GM21717 (cell line): ENCODE data around the gene UST.

Experiments used
- ATAC-seq: cut with Tn5 transposase; IDR thresholded peaks from one replicate; pipeline ENCODE4 v1.9.1; 2021; ENCODE audit warnings: mild to moderate bottlenecking, moderate library complexity; ENCODE audit not compliant: unreplicated experiment

UST gene, protein sequence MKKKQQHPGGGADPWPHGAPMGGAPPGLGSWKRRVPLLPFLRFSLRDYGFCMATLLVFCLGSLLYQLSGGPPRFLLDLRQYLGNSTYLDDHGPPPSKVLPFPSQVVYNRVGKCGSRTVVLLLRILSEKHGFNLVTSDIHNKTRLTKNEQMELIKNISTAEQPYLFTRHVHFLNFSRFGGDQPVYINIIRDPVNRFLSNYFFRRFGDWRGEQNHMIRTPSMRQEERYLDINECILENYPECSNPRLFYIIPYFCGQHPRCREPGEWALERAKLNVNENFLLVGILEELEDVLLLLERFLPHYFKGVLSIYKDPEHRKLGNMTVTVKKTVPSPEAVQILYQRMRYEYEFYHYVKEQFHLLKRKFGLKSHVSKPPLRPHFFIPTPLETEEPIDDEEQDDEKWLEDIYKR

DNA sequence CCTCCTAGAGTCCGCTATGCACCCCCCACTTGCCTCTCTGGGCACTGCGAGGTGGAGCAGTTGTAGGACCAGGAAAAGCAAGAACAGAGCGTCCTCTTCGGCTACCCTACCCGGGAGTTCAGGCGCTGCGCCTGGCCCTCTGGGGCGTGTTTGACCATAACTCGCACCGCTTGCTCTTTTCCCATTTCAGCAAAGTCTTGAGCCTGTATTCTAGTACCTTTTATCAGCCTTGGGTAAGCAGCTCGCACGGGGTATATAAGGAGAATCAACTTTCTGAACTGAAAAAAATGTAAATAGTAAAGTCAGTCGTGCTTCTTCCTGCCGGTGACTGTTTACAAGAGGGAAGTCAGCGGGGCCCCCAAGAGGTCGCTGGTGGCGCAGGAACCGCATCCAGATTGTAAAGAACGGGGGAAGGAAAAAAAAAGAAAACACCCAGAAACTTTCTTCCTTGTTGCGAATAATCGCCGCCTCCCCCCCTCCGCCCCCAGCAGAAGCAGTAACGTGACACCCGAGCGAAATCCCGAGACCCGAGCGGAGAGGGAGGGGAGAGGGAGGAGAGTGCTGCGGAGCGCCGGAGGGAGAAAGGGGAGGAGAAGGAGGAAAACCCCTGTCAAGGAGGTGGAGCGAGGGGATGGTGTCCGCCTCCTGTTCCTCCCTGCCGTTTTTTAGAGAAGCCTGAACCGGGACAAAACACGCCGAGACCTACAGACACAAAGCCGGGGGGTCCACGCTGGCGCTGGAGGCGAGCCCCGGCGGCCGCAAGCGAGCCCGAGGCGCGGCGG, at the start of gene UST:
Gene UST, plus strand, starts transcription at position 668 of the 782 bp plus-strand sequence. CDS start 401 bp downstream, outside the sequence.
- peak; percentile 43 for ATAC-seq

DNA sequence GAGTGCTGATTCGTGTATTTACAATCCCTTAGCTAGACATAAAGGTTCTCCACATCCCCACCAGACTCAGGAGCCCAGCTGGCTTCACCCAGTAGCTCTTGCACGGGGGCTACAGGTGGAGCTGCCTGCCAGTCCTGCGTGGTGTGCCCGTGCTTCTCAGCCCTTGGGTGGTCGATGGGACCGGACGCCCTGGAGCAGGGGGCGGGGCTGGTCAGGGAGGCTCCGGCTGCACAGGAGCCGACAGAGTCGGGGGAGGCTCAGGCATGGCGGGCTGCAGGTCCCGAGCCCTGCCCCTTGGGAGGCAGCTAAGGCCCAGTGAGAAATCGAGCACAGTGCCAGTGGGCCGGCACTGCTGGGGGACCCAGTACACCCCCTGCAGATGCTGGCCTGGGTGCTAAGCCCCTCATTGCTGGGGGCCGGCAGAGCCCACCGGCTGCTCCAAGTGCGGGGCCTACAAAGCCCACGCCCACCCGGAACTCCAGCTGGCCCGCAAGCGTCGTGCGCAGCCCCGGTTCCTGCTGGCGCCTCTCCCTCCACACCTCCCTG, 48.9 kb upstream of the UST start:
- no peak for ATAC-seq

DNA sequence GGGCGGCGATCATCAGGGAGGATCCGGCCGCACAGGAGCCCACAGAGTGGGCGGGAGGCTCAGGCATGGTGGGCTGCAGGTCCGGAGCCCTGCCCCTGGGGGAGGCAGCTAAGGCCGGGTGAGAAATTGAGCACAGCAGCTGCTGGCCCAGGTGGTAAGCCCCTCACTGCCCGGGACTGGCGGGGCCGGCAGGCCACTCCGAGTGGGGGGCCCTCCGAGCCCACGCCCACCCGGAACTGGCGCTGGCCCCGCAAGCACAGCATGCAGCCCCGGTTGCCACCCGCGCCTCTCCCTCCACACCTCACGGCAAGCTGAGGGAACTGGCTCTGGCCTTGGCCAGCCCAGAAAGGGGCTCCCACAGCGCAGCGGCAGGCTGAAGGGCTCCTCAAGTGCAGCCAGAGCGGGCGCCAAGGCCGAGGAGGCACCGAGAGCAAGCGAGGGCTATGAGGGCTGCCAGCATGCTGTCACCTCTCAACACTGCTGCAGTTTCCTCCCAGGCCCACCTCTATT, 48.1 kb upstream of the UST start:
- no peak for ATAC-seq

DNA sequence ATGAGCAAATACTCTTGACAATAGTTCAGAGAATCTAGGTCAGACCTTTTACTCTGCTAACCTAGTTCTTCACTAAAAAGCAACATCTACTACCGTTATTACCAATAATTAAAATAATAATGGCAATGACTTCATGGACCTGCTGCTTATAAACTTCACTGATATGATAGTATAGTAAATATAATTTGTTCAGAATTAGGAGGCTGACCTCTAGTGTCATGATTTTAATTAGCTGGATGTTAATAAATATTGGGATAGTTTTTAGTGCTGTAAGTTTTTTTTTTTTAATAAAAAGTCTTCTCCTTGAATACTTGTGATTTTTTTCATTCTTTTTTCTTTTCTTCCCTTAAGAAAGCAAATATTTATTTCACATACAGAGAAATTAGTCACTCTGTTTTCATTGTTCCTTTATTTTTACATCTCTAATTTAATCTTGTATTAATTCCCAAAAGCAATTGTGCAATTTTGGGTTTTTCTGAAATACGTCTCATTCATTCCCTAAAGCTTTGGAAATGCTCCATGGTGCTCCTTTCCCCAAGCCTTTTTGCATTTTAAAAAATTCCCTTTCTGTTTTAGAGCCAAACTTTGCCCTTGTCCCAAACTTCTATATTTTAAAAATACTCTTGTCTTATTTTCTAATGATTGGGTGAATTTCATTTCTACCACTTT, 46.6 kb upstream of the UST start:
- no peak for ATAC-seq

DNA sequence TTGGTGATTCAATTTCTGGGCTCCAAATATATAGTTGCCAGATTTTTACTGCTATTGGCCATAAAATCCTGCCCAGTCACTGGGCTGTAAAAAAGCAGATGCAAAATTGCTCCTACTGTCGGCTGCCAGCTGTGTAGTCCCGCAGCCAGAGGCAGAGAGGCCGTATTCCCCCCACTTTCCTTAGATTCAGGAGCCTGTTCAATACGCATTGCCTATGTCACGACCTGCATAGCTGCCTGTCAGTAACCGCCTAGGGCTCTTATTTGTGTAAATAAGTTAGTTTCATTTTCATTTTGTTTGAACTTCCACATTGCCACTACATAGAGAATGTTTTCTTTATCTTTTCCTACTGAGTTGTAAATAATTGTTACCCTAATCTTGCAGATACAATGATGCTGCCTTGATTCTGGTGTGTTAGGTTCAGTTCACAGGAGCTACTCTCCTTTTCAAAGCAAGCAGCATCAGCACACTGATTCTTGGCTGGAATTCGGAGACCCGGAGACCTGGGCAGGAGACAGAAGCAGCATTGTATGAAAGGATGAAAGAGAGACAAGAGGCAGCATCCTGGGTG, 46.0 kb upstream of the UST start:
- peak; percentile 95 for ATAC-seq

DNA sequence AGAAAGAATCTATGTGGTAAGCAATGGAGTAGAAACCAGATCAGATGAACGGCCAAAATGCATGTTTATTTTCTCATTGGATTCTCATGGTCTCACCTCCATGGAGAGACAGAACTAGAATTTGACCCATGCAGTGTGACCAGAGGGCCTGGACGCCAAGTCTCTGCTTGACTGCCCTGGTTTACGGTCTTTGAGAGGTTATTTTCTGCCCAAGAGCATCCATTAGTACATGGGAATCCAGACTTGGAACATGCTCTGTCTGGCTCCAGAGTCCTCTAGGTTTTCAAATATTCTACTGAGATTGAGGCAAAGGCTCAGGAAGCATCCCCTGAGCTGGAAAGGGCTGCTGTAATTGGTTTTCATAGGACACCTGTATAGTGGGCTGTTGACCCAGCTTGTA, 45.5 kb upstream of the UST start:
- ATAC-seq, result no peak

DNA sequence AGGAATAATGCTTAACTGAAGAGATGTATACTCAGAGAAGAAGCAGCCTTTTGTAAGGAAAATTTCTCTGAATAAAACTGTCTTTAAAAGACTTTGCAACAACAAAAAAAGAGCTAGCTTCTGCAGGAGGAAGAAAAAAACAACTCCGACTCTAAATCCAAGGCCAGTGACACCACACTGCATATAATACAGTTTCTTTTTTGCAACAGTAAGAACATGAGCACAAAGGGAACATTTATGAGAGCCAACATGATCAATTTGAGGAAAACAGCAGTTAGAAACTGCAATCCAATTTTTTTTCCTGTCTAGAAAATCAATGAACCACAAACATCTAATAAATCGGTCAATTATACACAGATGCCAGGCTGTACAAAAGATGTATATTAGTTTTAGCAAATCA, 42.9 kb upstream of the UST start:
- no peak for ATAC-seq

DNA sequence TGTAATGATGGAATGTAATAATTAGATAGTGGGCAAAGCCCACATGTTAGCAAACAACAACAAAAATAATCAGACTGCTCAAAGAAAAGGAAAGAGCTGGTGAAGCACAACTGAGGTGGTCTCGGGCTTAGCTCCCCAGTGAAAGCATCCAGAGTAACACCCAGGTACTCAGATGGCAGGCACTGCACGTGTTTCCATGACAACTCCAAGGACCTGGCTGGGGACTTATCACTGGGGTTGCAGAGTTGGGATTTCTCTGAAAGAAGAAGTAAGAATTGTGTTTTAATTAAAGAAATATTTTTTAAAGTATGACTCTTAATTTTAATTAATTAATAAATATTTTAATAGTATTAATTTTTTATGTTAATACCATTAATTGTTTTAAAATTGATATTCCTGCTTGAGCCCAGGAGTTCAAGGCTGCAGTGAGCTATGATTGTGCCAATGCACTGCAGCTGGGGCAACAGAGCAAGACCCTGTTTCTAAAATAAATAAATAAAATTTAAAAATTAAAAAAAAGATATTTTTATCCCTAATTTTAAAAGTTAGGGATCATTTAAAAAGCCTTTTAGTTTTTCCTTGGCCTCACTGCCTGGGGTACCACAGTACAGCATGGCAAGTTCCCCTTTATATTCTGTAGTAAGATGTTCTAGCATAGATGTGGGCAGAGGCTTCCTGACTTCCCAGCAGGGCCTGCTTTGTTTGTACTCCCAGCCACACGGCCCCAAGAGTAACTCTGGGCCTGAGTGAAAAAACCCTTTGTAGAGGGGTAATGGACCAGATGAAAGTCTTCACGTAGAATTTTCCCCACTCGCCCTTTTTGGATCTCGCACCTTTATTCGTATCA, 42.2 kb upstream of the UST start:
- ATAC-seq, result no peak

DNA sequence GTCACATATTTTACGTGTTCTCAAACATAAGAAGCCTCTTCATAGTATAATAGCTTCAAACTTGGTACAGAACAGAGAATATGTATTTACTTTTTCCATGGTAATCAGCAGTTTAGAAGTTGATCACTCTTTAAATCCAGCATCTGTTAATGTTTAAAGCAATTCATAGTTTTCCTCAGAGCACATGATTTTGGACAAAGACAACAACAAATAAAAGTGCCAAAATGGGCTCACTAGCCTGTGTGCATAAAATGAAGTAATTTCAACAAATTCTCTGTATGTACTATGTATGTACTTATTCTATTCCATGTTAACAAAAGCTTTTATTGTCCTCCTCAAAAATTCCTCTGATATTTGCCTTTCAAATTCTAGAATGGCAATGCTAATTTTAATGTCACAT, 38.1 kb upstream of the UST start:
- ATAC-seq, result no peak

DNA sequence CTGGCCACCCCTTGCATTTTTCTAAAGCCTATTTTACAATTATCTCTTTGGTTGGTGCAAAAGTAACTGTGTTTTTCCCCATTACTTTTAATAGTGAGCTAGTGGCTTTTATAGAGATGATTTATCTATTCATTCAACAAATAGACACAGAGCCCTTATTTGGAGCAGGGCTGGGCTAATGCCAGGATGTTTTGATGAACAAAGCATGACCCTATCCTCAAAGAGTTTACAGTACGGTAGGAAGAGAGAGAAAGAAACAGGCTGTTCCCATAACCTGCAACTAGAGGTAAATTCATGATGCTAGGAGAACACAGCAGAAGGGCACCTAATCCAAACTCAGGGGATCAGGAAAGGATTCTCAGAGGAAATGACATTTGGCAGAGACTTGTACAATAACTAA, 37.3 kb upstream of the UST start:
- ATAC-seq, result no peak

DNA sequence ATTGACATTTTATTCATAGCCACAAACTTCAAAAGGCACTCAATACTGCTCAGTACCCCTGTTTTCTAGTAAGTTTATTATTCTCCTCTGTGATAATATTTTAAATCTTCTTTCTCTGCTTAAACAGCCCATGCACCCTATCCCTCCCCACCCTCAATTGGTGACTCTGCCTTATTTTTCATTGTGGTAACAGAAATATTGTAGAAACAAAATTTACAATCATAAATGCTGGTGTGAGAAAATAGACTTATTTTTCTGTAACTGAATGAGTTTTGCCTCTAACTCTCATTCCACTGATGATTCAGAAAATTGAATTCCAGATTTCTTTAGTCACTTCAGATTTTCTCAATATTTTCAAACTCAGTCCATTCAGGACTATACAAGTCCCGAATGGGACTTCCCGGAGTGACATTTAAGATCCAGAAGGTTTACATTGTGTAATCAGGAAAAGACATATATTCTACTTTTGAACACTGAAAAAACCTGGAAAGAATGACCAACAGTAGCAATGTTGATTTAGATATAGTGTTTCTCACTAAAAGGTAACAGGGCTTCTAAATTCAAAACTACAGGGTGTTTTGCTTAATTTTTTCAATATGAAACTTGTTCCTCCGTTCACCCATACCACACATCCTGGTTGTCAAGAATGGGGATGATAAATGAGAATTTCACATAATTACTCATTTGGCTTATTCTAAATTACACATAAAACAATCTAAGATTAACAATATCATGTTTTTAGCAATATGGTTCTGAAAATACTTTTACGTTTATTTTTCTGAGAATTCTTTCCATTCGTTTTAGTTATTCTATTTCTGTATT, 34.8 kb upstream of the UST start:
- no peak for ATAC-seq

DNA sequence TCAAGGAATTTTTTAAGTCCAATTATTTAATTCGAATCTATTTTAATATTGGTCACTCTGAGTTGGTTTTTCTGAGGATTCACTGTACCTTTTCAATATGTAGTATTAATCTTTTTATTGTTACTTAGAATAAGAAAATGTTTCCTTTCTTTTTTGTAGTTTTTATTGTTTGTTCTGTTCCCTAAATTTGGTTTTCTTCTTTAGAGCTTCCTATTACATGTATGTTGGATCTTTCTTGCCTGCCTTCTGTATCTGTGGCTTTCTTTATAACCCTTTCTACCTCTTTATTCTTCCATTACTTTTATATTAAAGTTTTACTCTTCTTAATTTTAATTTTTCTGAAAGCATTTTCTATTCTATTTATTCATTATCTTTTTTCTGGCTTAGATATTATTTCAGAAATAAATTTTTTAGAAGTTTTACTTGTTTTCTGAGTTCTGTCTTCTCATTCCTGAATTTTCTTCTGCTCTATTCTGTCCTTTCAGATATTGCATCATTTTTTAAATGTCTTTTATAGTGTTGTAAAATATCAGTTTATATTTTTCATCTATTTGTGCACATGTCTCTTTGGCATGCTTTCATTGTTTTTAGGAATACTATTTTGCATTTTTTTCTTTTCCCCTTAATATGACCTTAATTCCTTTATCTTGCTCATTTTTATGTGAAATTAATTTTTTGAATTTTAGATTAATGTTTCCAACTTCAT, 33.6 kb upstream of the UST start:
- ATAC-seq, result no peak

DNA sequence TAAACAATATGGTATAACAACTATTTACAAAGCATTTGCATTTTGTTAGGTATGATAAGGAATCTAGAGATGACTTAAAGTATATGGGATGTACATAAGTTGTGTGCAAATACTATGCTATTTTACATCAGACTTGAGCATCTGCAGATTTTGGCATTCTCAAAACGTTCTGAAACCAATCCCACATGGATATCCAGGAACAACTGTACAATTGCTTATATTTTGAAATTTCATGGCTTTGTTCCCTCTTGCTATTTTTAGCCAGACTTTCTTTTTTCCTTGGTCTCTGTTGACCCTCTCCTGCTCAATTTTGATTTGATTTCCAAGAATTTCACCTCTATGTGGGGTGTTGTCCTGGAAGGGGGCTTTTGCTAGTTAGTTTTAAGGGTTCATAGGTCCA, 32.9 kb upstream of the UST start:
- no peak for ATAC-seq

DNA sequence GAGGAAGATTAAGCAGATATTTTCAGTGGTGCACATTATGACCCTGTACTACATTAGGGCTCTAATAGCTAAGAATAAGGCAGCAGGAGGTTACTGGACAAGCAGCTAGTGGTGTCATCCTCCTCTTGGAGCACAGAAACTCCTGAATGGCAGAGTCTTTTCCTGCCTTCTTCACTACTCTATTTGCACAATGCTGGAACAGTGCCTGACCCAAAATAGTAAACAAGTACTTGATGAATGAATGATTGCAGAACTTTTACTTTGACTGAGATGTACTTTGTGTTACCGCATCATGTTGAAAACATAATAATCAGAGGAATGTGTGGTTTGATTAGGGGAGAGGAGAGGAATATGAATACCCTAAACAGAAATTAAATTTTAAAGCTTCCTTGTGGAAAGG, 30.0 kb upstream of the UST start:
- ATAC-seq, result no peak

DNA sequence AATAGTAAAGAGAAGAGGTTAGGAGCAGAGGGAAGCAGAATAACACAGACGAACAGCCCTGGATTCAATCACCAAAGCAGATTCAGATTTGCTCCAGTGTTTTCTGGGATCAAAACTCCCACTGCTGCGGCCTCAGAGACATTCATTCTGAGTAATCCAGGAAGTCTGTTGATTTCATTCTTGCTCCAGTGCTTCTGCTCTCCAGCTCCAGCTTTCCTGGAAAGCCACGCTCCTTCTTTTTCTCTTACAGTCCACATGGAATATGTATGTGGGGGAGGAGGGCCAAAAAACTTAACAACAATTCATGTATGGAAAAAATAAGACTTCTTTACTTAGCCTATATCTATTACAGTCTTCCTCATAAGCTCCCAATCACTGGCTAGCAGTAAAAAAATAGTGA, 26.4 kb upstream of the UST start:
- ATAC-seq, result no peak

DNA sequence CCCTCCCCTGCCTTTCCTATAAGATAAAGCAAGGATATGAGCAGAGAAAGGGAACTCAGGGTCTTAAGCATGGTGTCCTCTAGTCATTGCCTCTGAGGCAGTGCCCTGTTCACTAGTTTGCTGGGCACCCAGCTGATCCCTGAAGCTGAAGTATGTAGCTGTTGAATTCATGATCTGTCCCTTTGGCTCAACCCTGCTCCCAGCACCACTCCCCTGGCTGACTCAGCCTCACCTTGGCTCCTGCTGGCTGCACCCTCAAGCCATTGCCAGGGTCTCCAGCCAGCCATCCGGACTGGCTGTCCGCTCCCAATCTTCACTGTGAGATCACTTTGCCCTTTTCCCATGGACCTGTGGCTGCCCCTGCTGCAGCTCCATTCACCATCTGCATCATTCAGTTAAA, 25.9 kb upstream of the UST start:
- no peak for ATAC-seq

DNA sequence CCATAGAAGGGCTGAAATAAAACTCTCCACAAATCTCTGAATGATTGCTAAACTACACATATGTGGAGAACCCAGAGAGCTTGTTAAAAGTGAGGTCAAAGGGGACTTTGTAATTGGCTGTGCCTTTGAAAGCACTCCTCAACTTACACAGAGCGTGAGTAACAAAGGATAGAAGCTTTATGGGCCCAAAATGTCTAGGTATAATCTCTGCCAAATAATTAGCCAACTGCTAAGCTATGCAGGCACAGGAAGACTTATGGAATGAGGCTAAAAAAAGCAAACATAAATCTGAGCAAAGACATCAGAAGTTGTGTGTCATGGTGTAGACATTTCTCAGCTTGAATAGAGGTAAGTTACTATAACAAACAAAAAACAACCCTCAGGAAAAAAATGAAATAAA, 23.3 kb upstream of the UST start:
- ATAC-seq, result no peak

DNA sequence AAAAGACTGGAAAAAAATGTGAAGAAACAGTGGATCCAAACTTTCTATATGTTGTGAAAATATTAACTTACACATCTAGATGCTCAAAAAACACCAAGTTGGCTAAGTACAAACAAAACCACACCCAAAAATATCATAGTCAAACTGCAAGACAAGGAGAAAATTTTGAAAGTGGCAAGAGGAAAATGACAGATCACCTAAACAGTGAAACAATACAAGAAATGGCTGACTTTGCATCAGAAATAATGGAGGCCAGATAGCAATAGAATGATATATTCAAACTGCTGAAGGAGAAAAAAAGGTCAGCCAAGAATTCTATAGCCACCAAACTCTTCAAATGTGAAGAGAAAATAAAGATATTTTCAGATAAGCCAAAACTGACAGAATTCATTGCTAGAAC, 22.4 kb upstream of the UST start:
- no peak for ATAC-seq

DNA sequence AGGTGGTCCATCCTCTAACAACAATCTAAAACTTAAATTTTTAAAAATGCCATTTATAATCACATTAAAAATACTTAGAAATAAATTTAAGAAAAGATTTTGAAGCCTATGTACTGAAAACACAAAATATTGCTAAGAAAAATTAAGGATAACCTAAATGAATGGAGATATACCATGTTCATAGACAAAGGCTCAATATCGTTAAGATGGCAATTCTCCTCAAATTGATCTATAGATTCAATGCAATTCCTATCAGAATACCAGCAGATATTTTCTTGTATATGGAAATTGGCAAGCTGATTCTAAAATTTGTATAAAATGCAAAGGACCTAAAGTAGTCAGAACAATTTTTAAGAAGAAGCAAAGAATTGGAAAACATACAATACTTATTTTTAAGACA, 19.7 kb upstream of the UST start:
- no peak for ATAC-seq
